ENCODE results near the gene HMGXB4.

The HMGXB4 gene

DNA sequence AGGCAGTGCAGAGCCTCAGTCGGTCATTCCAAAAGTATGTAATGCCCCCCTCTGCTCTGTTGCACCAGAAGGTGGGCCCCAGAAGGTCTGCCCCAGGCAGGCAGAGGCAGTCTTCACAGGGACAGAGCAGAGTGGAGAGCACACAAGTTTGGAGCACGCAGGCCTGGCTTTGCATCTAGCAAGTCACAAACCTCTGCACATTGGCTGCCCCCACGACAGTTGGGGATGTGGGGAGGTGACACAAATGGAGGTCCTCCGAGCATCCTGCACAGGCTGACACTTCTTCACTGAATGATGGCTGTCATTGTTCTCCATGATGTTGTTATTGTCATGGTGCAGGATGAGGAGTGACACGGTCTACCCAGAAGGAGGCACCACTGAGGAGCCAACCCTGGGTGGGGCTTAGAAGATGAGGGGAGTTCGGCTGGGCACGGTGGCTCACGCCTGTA is 54.3 kb downstream of the HMGXB4 start:
- no peak for DNase-seq

DNA sequence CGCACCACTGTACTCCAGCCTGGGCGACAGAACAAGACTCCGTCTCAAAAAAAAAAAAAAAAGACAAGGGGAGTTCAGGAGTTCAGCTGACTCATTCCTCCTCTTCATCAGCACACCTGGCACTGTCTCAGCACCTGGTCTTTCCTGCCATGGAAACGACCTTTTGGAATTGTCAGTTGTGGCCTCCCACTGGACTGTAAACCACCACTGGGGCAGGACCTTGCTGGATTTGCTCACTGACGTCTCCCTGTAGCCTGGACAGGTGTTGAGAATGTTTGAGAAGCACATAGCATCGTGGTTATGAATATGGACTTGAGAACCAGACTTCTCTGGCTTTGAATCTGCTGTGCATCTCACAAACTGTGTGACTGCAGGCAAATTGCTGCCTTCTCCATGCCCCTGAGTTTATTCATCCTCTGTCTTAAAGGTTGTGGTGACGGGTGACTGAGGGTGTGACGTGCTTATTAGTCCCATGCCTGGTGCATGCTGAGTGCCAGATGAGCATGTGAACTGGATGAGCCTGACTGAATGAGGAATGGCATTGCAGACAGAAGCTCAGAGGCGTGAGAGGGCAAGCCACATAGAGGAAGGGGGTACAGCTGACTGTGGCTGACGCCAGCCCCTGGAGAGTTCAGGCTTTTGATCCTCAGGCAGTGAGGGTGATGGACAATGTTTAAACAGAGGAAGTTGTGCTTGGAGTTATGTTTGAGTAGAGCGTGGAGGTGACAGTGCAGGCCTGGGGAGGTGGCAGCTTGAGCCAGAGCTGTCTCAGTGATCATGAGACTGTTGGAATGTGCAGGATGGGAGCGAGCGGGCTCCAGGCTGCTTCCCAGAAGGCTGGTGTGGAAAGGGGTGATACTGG is 55.1 kb downstream of the HMGXB4 start:
- no peak for DNase-seq

DNA sequence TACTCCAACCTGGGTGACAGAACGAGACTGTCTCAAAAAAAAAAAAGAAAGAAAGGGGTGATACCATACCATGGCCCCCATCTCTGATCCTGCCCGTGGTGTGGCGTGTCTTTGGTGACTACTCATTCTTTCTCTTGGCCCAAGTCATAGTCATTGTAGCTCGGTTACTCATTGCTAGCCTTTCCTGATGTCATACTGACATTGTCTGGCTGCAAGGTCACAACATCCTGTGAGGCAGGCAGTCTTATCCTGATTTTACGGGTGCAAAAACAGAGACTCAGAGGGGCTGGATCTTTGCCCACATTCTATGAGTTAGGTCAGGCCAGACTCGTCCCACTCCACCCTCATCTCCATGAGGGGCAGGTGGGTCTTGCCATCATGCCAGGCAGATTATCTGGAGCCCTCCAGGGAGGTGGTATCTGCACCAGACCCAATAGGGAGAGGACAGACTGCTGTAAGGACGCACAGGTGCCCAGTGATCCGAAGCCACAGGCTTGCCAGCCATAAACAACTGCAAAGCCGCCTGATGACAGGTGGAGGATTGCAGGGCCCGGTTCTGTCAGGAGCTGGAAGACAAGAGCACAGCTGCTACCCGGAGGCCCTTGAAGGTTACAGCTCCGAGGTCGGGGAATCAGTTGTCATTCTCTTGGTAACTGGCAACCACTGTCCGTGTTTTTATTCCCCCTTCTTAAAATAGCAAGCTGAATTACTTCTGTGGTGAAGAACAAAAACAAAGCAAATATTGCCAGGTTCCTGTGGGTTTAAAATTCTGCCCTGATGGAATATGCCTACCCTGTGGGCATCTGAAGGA is 56.2 kb downstream of the HMGXB4 start:
- no peak for DNase-seq

DNA sequence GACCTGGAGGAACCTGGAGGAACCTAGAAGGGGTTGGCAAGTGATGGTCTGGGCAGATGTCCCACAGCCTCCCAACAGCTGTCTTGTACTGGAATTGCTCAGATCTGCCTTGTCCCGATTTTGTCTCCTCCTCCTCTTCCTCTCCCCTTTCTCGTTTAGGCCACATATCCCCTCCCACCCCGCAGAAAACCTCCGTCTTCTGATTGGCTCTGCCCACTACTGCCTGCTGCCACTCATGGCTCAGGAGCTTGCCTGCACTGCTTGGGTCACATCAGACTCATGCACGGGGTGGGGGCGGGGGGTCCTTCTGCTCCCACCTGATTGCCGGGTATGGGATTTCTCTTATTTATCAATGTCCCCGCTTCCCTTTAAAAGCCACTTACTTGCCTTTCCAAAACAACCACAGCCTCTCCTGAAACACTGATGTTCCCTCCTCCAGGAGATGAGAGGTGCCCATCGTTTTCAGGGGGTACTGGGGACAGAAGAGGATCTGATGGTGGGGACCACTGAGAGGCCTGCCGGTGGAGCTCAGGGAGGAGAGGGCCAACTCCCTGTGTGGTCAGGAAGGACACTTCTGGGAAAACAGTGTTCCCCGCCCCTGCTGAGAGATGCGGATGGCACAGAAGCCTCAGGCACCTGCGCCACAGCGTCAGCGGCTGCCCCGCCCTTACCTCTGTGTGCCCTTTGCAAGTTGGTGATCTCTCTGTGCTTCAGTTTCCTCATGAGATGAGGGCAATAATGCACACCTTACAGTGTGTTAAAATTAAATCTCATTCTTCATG is 57.1 kb downstream of the HMGXB4 start:
- no peak for DNase-seq

DNA sequence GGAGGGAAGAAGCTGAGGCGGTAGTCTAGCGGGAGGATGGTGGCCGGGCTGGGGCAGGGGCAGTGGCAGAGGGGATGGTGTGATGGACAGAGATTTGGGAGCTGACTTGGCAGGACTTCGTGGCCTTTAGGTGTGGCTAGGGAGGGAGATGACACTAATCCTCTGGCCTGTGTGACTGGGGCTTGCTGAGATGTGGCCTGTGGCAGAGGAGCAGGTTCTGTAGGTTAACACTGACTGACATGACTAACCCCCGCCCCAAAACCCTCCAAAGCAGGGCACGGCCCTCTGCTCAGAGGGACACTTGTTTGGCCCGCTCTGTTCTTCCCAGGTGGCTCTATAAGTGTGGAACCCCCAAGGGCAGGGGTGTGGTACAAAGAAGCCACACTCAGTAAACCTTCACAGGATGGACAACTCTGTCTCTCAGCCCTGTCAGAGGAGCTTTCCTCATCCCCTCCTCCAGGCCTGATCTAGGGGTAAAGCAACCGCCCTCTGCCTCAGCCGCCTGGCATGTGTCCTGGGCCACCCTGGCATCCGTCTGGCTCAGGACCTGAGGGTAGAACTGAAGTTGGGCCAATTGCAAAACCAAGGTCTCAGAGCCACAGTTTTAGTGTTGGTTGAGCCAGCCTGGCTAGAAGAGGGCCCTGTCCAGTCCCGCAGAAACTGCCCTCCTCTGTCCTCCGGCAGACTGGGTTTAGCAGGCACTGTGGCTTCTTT is 58.0 kb downstream of the HMGXB4 start:
- no peak for DNase-seq

DNA sequence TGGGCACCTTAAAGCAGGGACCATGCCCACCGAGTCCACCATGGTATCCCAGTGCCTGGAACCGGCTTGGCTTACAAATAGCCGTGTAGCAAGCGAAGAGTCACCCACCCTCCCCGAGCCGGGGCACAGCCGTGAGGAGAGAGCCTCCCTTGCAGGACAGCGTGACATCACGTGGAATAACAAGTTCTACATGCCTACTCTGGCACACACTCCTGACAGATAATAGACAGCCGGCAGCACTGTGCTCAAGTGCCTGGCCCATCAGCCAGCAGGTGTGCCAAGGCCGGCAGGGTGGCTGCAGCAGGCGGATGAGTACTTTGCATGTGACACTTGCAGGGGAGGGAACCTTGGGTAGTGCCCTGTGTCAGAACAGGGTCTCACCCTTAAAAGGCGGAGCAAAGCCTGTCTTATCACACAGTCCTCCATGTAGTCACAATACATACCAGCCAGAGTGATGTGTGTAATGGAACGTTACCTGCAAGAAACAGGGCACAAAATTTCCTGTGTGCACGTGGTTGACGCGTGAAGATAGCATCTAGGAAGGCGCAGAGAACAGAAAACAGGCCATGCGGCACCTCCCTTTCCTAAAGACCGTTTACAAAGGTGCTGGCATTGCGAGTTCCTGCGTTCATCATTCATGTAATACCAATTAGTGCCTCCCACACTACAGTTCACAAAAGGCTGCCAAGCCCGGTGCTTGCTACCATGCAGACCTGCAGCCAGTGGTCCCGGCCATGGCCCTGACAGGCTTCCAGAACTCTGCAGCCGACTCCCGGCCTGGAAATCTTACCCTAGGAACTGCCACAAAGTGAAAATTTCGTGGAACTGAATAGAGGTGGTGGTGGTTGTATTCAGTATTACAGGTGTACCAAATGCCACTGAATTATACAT is 58.8 kb downstream of the HMGXB4 start:
- no peak for DNase-seq

DNA sequence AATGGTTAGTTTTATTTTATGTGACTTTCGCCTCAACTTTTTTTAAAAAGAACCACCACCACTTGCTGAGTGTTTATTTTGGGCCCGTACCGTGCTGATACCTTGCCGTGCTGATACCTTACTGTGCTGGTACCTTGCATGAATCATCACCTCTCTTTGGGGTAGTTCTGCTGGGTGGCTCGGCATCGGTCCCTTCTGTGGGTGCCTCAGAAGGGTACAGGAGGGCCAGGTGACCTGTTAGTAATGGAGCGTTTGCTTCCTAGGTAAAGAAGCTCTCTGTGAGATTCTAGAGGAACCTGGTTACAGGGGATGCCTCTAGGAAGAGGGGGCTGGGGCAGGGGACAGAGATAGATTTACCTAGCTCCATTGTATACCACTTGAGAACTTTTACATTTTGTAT is 59.5 kb downstream of the HMGXB4 start:
- DNase-seq = no peak

DNA sequence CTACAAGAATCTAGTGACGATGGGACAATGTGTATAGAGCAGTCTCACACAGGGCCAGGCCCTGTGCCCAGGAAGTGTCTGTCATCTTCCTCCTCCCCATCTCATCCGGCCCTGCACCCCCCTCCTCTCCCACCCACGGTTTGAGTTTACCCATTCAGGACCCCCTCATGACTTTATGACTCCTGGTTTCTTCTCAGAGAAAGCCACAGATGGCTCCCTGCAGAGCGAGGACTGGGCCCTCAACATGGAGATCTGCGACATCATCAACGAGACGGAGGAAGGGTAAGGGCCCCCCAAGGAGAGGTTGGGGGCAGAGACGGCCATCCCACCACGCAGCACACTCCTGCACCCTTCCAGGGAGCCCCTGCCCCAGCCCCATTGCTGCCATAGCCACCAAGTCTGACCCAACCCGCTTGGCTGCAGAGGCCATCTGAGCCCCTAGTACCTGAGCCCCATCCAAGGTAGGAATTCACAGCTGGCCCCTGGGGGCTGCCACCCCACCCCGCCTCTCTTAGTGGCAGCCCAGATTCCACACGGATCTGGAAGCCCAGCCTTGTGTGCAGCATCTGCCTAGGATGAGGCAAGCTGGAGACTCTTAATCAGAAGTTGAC is 60.5 kb downstream of the HMGXB4 start:
- no peak for DNase-seq

DNA sequence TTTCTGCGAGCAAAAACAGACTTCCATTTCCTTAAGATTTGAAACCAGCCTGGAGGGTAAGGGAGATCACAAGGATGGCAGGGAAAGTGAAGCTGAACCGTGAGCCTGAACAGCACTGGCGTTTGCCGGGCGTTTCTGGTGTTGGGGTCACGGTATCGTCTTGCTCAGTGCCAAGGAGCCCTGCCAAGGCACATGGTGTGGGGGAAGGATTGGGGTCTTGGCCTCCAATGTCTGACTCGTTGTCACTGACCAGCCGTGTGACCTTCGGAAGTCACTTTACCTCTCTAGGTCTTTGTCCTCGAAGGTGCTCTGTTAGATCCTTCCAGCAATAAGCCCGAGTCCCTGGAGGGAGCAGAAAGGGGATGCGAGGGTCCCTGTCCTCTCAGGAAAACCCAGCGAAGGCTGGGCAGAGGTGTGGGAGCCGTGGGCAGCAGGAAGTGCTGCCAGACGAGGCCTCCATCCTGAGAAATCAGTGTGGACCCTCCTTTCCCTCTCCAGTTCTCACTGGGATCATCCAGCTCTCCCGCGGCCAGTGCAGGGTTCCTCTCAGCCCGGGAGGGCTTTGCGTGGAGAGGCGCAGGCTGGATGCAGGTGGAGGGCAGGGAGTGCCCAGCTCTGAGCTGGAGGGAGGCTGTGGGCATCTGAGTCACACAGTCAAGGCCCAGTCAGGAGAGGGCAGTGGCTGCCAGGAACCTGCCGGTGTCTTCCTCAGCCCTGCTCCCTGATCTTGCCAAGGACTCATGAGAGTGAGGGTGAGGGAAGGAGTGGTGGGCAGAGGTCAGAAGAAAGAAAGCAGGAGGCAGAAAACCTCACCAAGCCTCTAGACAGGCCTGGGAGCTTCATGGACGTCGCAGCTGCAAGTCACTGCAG is 61.3 kb downstream of the HMGXB4 start:
- DNase-seq = no peak

DNA sequence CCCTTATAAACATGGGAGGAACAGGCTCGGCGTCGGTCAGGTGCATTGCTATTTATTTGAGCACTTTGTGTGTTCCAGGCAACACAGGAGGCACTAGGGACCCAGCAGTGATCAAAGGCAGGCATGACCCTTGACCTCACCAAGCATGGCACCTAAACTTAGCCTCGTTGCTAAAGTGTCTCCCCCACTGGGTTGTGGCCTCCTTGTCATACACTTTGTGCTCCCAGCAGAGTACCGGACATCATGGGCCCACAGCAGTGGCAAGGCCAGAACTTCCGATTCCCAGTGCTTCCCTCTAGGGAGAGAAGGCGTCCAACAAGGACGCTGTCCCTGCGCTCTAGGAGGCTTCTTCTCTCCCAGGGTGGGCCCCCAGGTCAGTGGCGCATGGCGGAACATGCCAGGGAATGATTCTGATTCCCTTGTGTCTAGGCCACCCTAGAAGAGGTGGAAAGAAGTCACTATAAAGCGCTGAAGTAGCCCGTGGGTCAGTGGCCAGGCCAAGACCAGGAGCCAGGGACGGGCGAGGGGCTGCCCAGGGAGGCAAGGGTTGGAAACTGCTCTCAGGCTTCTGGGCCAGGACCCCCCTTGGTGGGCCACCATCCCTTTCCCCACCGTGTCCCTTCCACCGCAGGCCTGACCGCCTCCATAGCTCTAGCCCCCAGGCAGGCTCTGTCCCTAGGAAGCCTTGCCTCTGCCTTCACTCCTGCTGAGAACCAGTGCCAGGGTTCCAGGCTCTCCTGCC is 62.1 kb downstream of the HMGXB4 start:
- no peak for DNase-seq

DNA sequence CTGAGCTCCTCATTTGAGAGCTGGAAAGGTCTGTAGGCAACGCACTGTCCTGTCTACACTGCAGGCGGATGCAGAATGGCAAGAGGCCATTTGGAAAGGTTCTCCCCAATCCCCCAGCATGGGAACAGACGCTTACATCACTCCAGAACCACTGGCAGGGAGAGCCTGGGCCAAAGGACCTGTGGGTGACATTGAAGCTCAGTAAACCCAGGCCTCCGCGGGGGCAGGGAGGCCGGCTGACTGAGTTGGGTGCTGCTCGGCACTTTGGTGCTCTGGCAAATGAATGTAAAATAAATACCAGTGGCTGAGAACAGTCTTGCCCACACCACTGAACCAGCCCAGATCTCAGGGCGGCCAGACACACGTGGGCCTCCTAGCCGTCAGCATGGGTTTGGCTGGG is 64.8 kb downstream of the HMGXB4 start:
- DNase-seq = no peak

DNA sequence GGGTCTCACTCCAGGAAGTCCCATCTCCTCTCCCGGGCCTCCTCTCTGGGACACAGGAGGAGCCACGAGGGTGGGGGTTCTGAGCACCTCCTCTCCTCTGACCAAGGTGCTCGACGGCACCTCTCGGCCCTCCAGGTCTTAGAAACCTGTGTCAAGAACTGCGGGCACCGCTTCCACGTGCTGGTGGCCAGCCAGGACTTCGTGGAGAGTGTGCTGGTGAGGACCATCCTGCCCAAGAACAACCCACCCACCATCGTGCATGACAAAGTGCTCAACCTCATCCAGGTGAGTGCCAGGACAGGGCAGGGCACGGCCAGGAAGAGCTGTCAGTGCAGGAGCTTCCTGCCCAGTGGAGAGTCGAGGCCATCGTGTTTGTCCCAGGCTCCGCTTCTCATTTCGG is 65.6 kb downstream of the HMGXB4 start:
- no peak for DNase-seq

DNA sequence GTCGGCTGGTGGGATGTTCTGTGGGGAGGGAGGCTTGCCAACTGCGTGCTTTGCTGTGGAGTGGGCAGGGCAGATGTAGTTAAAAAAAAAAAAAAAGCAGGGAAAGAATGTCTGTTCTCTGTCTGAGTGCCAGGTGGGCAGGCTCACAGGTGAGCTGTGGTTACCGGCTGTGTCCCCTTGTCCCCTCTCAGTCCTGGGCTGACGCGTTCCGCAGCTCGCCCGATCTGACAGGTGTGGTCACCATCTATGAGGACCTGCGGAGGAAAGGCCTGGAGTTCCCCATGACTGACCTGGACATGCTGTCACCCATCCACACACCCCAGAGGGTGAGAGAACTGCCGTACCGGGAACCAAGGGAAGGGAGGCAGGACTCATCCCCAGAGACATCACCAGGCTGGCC is 66.0 kb downstream of the HMGXB4 start:
- no peak for DNase-seq

DNA sequence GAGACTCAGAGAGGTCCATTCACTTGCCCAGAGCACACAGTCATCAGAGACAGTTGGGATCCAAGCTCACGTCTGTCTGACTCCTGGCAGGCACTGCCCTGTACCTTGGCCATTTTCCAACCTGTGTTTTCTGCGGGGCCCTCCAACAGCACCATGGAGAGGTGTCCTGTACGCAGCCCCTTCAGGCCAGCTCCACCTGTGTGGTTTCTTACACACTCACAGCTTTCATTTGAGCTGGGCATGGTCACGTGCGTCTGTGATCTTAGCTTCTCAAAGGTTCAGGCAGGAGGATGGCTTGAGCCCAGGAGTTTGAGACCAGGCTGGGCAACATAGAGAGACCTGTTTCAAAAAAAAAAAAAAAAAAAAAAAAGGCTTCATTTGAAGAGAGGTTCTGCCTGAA is 66.8 kb downstream of the HMGXB4 start:
- DNase-seq = no peak

DNA sequence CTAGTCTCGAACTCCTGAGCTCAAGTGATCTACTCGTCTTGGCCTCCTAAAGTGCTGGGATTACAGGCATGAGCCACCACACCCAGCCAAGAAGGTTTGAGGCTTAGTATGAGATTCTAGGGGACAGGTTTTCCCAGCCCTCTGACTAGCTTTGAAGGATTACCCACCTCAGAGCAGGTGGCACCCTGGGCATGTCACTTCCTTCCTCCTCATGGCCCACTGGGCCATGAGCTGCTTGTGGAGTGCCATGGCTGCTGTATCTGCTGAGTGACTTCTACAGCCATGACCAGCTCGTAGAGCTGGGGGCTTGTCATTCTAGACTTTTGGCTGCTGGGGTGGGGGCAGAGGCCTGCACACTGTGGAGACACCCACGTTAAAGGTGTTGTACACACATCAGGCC is 67.5 kb downstream of the HMGXB4 start:
- DNase-seq = no peak

DNA sequence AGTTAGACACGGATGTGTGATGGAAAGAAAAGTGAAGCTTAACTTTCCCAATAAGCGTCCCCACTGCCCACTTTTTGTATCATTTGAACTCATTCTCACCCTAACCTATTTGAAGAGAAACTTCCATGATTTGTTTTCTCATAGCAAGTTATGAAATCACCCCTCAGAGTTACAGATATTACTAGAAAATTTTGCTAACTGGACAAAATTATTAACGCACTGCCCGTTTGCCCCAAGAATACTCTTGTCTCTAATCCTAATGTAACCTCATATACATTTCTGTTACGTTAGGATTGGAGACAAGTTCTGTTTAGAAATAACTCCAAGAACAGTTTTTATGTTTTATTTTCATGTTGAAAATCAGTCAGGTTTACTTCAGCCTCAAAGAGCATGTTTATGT is 67.9 kb downstream of the HMGXB4 start:
- DNase-seq = no peak

DNA sequence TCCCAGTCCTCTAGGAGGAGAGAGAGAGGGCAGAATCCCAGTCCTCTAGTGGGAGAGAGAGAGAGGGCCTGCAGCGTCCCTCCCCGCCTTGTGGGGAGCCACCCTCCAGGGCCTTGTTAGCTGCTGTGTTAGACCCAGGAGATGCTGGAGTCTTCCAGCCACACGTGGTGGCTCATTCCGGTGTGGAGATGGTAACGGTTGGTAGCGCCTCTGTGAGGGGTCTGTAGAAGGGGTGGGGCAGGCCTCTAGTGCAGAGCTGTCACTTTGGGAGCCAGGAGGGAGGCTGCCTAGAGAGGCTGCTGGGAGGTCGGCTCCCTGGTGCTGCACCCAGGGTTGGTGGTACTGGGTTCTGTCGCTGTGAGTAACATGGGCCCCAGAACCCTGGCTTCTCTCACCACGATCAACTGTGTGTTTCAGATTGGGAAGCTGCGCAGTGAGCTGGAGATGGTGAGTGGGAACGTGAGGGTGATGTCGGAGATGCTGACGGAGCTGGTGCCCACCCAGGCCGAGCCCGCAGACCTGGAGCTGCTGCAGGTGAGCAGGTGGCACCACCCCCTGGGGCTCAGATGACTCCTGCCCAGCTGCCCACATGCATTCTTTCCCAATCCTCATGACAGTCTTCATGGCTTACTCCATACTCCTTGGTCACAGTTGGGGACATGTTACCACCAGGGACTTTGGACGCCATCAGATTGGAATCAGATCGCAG is 69.7 kb downstream of the HMGXB4 start:
- DNase-seq = no peak

DNA sequence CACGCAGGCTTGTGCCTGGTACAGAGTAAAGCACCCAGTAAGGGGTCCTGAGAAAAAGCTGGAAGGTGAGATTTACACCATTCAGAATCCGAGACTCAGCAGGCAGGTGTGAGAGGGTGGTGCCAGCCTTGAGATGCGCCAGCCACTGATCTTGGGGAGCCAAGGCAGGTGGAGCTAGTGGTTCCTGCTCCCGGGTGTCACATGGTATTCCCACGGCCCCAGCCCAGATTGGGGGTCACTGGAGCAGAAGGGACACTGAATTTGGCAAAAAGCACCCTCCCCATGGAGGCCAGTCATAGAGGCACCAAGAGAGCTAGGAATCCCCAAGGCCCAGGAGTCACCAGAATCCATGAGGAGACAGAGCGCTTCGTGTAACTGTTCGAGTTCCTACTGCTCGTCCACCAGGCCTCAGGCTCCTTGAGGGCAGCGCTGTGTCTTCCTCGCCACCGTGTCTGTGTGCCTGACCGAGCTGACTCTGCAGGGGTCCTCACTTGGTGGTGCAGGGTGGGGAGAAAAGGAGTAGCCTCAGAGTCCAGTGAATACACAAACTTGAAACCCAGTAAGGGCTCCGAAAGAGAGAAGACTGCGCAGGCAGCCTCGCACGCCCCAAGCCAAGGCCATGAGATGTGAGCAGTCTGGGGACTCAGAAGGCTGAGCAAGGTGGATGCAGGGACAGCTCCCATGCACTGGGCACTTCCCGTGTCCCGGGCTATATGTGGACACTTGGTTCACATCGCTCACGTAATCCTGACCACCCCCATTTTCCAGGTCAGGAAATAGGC is 70.6 kb downstream of the HMGXB4 start:
- DNase-seq = no peak
